ENCODE data around the gene CPD. TPM values are rescaled to one million over a fixed set of nuclear protein-coding genes. Genes with fewer than 3 reads are reported as not detected.
A peak's percentile ranks its signal among the peaks of the same experiment; 100 is the strongest.

Gene CPD
- total and polyA plus RNA-seq, 2 of the 13 experiments (the other 11 are each of a cell fraction or from before 2014, with no cell fraction given): 46.1 to 72.3 TPM

DNA sequence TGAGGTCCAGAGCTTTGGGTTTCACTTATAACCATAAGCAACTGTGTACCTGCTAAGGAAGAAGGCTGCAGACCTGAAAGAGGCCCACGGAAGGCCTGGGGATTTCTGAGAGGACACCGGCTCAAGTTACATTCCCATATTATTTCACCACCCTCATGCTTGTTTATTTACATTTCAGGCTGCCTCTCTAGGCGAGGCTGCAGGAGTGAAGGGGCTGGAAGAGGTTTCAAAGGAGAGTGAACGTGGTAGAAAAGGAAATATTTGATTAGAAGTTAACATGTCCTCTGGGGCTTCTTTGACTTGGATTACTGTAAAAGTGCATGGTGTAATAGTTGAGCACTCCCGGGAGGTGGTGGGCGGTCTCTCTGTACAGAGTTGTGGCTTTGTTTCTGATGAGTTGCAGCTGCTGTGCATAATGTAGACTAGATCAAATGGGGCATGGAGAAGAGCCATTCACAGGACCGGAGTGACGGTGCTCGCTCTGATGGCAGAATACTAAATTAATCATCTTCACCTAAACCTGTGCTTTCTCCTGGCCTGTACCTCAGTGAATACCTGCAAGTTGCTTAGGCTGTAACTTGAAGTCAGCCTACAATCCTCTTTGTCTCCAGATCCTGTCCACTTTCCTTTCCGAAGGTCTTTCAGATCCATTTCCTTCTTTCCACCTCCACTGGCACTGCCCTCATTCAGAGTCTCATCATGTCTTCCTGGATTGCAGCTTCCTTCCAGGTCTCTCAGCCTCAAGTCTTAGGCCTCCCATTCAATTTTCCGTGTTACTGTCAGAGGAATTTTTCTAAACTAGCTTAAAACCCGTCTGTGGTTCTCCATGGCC, 1.9 kb upstream of the CPD start (continued):
- TF ChIP-seq, protein P1, sequence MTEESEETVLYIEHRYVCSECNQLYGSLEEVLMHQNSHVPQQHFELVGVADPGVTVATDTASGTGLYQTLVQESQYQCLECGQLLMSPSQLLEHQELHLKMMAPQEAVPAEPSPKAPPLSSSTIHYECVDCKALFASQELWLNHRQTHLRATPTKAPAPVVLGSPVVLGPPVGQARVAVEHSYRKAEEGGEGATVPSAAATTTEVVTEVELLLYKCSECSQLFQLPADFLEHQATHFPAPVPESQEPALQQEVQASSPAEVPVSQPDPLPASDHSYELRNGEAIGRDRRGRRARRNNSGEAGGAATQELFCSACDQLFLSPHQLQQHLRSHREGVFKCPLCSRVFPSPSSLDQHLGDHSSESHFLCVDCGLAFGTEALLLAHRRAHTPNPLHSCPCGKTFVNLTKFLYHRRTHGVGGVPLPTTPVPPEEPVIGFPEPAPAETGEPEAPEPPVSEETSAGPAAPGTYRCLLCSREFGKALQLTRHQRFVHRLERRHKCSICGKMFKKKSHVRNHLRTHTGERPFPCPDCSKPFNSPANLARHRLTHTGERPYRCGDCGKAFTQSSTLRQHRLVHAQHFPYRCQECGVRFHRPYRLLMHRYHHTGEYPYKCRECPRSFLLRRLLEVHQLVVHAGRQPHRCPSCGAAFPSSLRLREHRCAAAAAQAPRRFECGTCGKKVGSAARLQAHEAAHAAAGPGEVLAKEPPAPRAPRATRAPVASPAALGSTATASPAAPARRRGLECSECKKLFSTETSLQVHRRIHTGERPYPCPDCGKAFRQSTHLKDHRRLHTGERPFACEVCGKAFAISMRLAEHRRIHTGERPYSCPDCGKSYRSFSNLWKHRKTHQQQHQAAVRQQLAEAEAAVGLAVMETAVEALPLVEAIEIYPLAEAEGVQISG (CRISPR knock-in tag; IDR thresholded peaks at IDR 0.05): peak; percentile 86
- TF ChIP-seq, protein P2, sequence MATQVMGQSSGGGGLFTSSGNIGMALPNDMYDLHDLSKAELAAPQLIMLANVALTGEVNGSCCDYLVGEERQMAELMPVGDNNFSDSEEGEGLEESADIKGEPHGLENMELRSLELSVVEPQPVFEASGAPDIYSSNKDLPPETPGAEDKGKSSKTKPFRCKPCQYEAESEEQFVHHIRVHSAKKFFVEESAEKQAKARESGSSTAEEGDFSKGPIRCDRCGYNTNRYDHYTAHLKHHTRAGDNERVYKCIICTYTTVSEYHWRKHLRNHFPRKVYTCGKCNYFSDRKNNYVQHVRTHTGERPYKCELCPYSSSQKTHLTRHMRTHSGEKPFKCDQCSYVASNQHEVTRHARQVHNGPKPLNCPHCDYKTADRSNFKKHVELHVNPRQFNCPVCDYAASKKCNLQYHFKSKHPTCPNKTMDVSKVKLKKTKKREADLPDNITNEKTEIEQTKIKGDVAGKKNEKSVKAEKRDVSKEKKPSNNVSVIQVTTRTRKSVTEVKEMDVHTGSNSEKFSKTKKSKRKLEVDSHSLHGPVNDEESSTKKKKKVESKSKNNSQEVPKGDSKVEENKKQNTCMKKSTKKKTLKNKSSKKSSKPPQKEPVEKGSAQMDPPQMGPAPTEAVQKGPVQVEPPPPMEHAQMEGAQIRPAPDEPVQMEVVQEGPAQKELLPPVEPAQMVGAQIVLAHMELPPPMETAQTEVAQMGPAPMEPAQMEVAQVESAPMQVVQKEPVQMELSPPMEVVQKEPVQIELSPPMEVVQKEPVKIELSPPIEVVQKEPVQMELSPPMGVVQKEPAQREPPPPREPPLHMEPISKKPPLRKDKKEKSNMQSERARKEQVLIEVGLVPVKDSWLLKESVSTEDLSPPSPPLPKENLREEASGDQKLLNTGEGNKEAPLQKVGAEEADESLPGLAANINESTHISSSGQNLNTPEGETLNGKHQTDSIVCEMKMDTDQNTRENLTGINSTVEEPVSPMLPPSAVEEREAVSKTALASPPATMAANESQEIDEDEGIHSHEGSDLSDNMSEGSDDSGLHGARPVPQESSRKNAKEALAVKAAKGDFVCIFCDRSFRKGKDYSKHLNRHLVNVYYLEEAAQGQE (IDR thresholded peaks at IDR 0.05; ENCODE audit: borderline replicate concordance in 1 of 2, low read depth in 1 of 2, low read length in 2 of 2): 0 out of 4 replicates have a peak, but pooled peaks of 1 of the 2 experiments have one; percentile 7
- TF ChIP-seq SMAD3 (CRISPR knock-in tag; IDR thresholded peaks at IDR 0.05): peak; percentile 76
- peak; percentile 95 for TF ChIP-seq FOXK1 (CRISPR knock-in tag; IDR thresholded peaks at IDR 0.05; ENCODE audit: borderline replicate concordance, low read depth)
- no peak for TF ChIP-seq ZBTB3 (CRISPR knock-in tag; IDR thresholded peaks at IDR 0.05; ENCODE audit: borderline replicate concordance, low read depth)
- TF ChIP-seq ZKSCAN1 (IDR thresholded peaks at IDR 0.05; ENCODE audit: low read length): no peak
- TF ChIP-seq TEAD2 (CRISPR knock-in tag; IDR thresholded peaks at IDR 0.05): no peak
- TF ChIP-seq, protein P3, sequence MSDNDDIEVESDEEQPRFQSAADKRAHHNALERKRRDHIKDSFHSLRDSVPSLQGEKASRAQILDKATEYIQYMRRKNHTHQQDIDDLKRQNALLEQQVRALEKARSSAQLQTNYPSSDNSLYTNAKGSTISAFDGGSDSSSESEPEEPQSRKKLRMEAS (IDR thresholded peaks at IDR 0.05): peak; percentile 66
- peak; percentile 56; the same call in 1 of the 2 replicates for TF ChIP-seq RBFOX2 (IDR thresholded peaks at IDR 0.05; ENCODE audit: low read depth, low read length)
- TF ChIP-seq ZNF20 (CRISPR knock-in tag; IDR thresholded peaks at IDR 0.05): no peak
- TF ChIP-seq, protein P4, sequence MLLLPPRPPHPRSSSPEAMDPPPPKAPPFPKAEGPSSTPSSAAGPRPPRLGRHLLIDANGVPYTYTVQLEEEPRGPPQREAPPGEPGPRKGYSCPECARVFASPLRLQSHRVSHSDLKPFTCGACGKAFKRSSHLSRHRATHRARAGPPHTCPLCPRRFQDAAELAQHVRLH (CRISPR knock-in tag; IDR thresholded peaks at IDR 0.05; ENCODE audit: borderline replicate concordance, low read depth): 0 out of 2 replicates have a peak, but pooled peaks have one; percentile 43
- no peak for TF ChIP-seq CREB1 (IDR thresholded peaks at IDR 0.05)
- TF ChIP-seq CREB1 (CRISPR knock-in tag; IDR thresholded peaks at IDR 0.05): peak; percentile 39; the same call in 1 of the 2 replicates
- no peak for TF ChIP-seq PTBP1 (IDR thresholded peaks at IDR 0.05; ENCODE audit: low read depth, low read length, poor library complexity, severe bottlenecking)
- 0 out of 2 replicates have a peak, but pooled peaks have one; percentile 37 for TF ChIP-seq MXD4 (CRISPR knock-in tag; IDR thresholded peaks at IDR 0.05)
- TF ChIP-seq, protein P5, sequence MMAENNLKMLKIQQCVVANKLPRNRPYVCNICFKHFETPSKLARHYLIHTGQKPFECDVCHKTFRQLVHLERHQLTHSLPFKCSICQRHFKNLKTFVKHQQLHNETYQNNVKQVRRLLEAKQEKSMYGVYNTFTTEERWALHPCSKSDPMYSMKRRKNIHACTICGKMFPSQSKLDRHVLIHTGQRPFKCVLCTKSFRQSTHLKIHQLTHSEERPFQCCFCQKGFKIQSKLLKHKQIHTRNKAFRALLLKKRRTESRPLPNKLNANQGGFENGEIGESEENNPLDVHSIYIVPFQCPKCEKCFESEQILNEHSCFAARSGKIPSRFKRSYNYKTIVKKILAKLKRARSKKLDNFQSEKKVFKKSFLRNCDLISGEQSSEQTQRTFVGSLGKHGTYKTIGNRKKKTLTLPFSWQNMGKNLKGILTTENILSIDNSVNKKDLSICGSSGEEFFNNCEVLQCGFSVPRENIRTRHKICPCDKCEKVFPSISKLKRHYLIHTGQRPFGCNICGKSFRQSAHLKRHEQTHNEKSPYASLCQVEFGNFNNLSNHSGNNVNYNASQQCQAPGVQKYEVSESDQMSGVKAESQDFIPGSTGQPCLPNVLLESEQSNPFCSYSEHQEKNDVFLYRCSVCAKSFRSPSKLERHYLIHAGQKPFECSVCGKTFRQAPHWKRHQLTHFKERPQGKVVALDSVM (CRISPR knock-in tag; IDR thresholded peaks at IDR 0.05): peak; percentile 79
- peak; percentile 79 for TF ChIP-seq RXRB (CRISPR knock-in tag; IDR thresholded peaks at IDR 0.05; ENCODE audit: borderline replicate concordance)
